HL-60 (cell line): ENCODE results near the gene SLC15A3.

Experiments used
- DNase-seq, 2 experiments: peaks; one replicate each; pipeline ENCODE4 v3.0.0-alpha.2; 2010 to 2020; ENCODE audit warnings: low read depth in 1 of 2, low spot score in 1 of 2
- H3K27ac ChIP-seq: fragments of 250-450 bp; sonication (Bioruptor Pico); replicated peaks from 2 replicates; pipeline ENCODE4 v1.5.1; 2020; ENCODE audit warnings: mild to moderate bottlenecking, moderate library complexity
- H3K27me3 ChIP-seq: fragments of 250-450 bp; sonication (Bioruptor Pico); 2 replicates; pipeline ENCODE4 v1.5.1; 2021; ENCODE audit warnings: mild to moderate bottlenecking, moderate library complexity; ENCODE audit not compliant: insufficient read depth, poor library complexity, severe bottlenecking
- H3K4me3 ChIP-seq: replicated peaks from 2 replicates; pipeline ENCODE4 v1.5.1; 2011; ENCODE audit warnings: mild to moderate bottlenecking, control low read depth, low read length; ENCODE audit not compliant: insufficient read depth
- GABPA ChIP-seq: IDR thresholded peaks from 2 replicates; pipeline ENCODE4 v1.6.1; 2012; ENCODE audit warnings: low read depth
- POLR2AphosphoS5 ChIP-seq: IDR thresholded peaks from 2 replicates; pipeline ENCODE4 v1.6.1; 2012; ENCODE audit warnings: low read depth
- SPI1 ChIP-seq: IDR thresholded peaks from 2 replicates; pipeline ENCODE4 v1.6.1; 2012; ENCODE audit warnings: low read depth, mild to moderate bottlenecking, borderline replicate concordance
- TF ChIP-seq, protein P1 (sequence below): IDR thresholded peaks from 2 replicates; pipeline ENCODE4 v1.6.1; 2012; ENCODE audit warnings: low read depth; ENCODE audit not compliant: insufficient replicate concordance
- TF ChIP-seq, protein P2 (sequence below): IDR thresholded peaks from one replicate; pipeline ENCODE4 v1.5.1; 2011; ENCODE audit warnings: low read length, control low read depth, inconsistent platforms; ENCODE audit not compliant: insufficient read depth

Gene SLC15A3

DNA sequence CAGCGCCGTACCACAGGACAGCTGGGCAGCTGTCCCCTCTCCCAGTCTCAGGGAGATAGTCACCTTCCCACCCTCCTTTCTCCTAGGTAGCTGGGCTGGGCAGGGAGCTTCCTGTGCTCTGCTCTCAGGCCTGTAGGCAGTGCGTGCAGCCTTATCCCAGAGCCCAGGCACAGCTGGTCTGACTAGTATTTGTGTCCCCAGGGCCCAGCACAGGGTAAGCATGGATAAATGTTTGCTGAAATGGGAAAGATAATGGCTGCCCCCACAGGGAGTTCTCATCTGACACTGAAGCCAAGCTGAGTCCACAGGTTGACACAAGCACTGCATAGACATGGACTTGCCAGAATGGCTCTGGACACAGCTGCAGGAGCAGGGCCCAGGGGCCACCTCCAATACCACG is 9.8 kb downstream of the SLC15A3 start:
- Histone ChIP-seq H3K27me3 (peaks cover 3% of the 10 kb centered on the region), H3K27ac (no peak overlapping the region), H3K4me3 (no peak overlapping the region)
- TF ChIP-seq, protein P1, sequence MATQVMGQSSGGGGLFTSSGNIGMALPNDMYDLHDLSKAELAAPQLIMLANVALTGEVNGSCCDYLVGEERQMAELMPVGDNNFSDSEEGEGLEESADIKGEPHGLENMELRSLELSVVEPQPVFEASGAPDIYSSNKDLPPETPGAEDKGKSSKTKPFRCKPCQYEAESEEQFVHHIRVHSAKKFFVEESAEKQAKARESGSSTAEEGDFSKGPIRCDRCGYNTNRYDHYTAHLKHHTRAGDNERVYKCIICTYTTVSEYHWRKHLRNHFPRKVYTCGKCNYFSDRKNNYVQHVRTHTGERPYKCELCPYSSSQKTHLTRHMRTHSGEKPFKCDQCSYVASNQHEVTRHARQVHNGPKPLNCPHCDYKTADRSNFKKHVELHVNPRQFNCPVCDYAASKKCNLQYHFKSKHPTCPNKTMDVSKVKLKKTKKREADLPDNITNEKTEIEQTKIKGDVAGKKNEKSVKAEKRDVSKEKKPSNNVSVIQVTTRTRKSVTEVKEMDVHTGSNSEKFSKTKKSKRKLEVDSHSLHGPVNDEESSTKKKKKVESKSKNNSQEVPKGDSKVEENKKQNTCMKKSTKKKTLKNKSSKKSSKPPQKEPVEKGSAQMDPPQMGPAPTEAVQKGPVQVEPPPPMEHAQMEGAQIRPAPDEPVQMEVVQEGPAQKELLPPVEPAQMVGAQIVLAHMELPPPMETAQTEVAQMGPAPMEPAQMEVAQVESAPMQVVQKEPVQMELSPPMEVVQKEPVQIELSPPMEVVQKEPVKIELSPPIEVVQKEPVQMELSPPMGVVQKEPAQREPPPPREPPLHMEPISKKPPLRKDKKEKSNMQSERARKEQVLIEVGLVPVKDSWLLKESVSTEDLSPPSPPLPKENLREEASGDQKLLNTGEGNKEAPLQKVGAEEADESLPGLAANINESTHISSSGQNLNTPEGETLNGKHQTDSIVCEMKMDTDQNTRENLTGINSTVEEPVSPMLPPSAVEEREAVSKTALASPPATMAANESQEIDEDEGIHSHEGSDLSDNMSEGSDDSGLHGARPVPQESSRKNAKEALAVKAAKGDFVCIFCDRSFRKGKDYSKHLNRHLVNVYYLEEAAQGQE = no peak
- TF ChIP-seq SPI1 (no peak), GABPA (no peak), POLR2AphosphoS5 (no peak)
- TF ChIP-seq, protein P2, sequence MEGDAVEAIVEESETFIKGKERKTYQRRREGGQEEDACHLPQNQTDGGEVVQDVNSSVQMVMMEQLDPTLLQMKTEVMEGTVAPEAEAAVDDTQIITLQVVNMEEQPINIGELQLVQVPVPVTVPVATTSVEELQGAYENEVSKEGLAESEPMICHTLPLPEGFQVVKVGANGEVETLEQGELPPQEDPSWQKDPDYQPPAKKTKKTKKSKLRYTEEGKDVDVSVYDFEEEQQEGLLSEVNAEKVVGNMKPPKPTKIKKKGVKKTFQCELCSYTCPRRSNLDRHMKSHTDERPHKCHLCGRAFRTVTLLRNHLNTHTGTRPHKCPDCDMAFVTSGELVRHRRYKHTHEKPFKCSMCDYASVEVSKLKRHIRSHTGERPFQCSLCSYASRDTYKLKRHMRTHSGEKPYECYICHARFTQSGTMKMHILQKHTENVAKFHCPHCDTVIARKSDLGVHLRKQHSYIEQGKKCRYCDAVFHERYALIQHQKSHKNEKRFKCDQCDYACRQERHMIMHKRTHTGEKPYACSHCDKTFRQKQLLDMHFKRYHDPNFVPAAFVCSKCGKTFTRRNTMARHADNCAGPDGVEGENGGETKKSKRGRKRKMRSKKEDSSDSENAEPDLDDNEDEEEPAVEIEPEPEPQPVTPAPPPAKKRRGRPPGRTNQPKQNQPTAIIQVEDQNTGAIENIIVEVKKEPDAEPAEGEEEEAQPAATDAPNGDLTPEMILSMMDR = no peak
- no peak for DNase-seq

DNA sequence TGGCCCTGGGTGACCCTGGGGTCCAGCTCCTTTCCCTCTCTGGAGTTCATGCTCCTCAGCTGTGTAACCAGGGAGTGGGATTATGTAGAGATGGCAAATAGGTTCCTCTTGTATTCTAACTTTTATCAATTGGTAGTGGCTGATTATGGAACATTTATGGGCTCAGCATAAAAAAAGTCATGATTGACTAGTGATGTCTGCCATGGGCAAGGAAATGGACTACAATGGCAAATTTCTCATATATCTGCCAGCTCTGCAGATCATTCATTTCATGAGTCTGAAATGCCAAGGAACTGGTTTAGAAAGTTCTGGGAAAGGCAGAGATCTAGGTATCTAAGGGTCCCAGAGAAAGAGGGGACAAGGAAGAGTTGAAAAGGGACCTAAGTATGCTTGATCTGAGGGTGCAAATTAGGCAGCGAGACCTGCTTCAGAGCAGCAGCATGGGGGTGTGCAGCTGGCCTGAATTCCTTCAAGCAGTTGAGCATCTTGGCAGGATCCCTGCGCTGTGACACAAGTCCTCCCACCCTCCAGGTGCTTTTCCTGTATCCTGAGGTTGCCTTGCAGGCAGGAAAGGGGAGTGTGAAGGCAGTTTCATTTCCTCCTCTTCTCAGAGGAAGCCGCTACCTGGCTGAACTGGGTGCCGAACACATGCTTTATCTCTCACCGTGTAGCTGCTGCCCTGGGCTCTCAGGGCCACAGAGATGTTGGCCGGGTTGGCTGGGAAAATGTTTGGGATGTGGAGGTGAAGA is 10.4 kb downstream of the SLC15A3 start:
- Histone ChIP-seq H3K27ac (no peak overlapping the region), H3K27me3 (peaks cover 3% of the 10 kb centered on the region)
- TF ChIP-seq, protein P1 = no peak
- TF ChIP-seq POLR2AphosphoS5 (no peak), GABPA (no peak), SPI1 (no peak)
- TF ChIP-seq, protein P2 = no peak

DNA sequence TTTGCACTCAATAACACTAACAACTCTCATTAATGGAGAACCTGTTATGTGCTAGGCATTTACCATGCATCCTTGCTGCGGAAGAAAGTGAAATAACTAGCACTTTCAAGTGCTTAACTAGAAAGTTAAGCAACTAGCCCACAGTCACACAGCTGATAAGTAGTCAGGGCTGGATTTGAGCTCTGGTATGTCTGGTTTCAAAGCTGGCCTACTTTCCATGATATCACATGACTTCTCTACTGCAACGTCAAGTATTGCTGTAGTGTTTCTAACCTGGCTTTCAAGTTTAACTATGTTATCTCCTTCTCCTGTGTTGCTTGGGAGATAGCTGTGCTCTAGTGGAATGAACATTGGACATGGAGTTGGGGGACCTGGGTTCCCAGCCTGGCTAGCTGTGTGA is 12.1 kb downstream of the SLC15A3 start:
- no peak for DNase-seq
- no peaks in the 10 kb centered on the region for H3K27me3 ChIP-seq
- no peak overlapping the region for H3K4me3 ChIP-seq
- TF ChIP-seq SPI1 = no peak
- TF ChIP-seq POLR2AphosphoS5 = no peak
- TF ChIP-seq GABPA = no peak
- TF ChIP-seq, protein P1 = no peak
- TF ChIP-seq, protein P2 = no peak
- H3K27ac ChIP-seq = no peak overlapping the region

More for the DNA sequence above, 10.4 kb downstream of the SLC15A3 start:
- DNase-seq = no peak
- H3K4me3 ChIP-seq = no peak overlapping the region
